Purkinje cell (primary cell): ENCODE measurements around the gene TAF1A. TPM values are rescaled to one million over a fixed set of nuclear protein-coding genes. Genes with fewer than 3 reads are reported as not detected.

Source experiments
- polyA plus RNA-seq: library from polyadenylated mRNA; unstranded; fragments of >200 nt; fragmentation: Nextera tagmentation; gene quantifications from 2 replicates; pipeline ENCODE4 v1.2.1, GENCODE V29; 2014

Gene TAF1A
- polyA plus RNA-seq = 4.3 and 10.0 TPM in 2 replicates

GRCh38 chr1:222589462-222590302 lies at the start of gene TAF1A:
TSS of gene TAF1A (minus strand) at chr1:222589933.

GRCh38 chr1:222618001-222618879 lies 28.5 kb upstream of the TAF1A start, which contains the start of gene MIA3:
TSS of gene MIA3 (plus strand) at chr1:222618097. CDS start at chr1:222618111, 14 bp downstream.

GRCh38 chr1:222547944-222548671 lies 41.6 kb downstream of the TAF1A start, which contains the start of gene HHIPL2:
TSS of gene HHIPL2 (minus strand) at chr1:222548104. CDS start at chr1:222548044, 60 bp downstream.

Other genes with a start within 250 kb of the TAF1A start
- gene HHIPL2, start 41.8 kb downstream of the TAF1A start, polyA plus RNA-seq = not detected in 2 replicates
- gene MIA3, start 28.2 kb upstream of the TAF1A start, polyA plus RNA-seq = 66.4 and 97.7 TPM in 2 replicates
- 26.6 and 32.1 TPM in 2 replicates for gene AIDA, start 122.6 kb upstream of the TAF1A start, polyA plus RNA-seq
- 34.6 and 56.2 TPM in 2 replicates for gene BROX, start 122.6 kb upstream of the TAF1A start, polyA plus RNA-seq
- gene FAM177B, start 147.3 kb upstream of the TAF1A start, polyA plus RNA-seq = 1.0 and 1.9 TPM in 2 replicates
- gene DISP1, start 225.1 kb upstream of the TAF1A start, polyA plus RNA-seq = 1.7 and 2.3 TPM in 2 replicates